GM19328 (cell line): ENCODE results near the gene GRID2.

Experiments
- ATAC-seq: cut with Tn5 transposase; IDR thresholded peaks from one replicate; pipeline ENCODE4 v1.9.1; 2021; ENCODE audit warnings: mild to moderate bottlenecking, moderate library complexity; ENCODE audit not compliant: unreplicated experiment

Gene GRID2

DNA sequence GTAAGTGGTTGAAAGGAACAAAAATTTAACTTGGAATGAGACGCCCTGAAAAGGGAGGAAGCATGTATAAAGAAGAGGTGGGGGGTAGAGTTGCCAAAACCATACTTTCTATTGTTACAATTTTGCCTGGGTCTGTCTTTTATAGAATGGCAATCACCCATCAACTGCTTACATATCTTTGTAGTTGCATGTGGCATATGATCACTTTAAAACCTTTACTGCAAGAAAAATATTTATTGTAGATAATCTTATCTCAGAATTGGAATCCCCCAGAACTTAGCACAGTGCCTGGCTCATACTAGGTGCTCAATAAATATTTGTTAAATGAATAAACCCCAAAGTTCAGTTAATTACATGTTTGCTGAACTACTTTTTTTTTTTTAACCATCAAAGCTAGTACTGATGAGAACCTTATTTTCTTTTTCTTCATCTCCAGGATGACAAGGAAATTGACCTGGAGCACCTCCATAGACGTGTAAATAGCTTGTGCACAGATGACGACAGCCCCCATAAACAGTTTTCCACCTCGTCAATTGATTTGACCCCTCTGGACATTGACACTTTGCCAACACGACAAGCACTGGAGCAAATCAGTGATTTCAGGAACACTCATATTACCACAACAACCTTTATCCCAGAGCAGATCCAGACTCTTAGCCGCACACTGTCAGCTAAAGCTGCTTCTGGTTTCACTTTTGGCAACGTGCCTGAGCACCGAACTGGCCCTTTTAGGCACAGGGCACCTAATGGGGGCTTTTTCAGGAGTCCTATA lies 1468.1 kb downstream of the GRID2 start:
- no peak for ATAC-seq

DNA sequence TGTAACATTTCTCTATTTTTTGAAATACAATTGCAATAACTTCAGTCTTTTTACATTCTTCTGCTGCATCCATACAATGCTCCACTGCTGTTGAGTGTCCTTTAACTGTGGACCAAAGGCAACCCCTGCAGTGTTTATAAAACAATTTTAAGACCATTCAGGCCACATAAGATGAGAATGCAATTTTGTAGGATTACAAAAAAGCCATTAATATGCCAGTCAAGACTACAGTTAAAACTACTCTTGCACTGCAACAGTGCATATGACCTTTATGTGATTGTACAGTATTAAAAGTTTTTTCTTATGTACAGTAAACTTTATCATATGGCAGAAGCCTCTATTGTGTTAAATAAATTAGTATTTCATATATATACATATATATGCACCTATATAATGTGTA lies 1469.1 kb downstream of the GRID2 start:
- ATAC-seq = no peak

DNA sequence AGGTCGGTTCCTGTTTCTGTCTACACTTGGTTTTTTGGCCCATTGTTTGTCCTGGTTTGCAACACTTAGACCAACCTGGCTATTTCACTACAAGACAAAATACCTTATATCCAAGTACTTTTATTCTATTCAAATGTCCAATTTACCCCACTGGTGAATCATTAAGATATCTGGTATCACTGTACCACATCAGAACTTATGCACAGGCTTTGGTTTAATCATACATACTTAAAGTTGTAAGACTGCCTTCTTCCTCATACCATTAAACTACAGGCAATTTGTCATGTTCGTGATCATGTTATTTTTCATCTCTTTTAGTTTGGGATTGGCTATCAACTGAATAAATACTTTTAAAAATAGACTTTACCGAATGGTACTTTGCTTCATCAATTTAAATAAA lies 1471.8 kb downstream of the GRID2 start:
- no peak for ATAC-seq

DNA sequence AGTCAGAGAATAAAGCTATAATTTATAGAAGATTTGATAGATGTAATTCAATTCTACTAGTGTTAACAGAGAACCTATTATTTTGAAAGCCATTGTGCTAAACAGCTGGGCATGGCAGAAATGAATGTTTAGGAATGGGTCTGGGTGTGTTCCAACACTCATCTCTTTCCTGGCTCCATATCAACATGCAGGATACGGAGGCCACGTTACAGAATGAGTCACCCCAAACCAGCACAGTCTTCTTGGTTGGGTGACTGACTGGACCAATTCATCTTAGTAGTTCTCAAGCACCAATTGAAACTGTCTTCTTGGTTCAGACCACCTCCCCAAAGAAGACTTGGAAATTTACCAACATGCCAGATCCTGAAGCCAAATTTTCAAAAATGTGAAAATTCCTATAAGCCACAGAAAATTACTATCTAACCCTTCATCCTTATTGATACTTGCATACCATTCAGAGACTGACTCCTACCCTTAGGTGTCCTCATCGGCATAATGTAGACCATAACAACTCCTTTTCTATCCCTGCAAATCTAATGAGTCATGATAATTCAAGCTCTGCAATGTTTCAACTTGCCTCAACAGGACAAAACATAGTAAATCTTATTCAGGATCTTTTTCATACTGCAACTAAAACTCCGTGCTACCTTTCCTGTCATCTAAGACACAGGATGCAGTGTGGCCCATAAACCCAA lies 1472.8 kb downstream of the GRID2 start:
- no peak for ATAC-seq

DNA sequence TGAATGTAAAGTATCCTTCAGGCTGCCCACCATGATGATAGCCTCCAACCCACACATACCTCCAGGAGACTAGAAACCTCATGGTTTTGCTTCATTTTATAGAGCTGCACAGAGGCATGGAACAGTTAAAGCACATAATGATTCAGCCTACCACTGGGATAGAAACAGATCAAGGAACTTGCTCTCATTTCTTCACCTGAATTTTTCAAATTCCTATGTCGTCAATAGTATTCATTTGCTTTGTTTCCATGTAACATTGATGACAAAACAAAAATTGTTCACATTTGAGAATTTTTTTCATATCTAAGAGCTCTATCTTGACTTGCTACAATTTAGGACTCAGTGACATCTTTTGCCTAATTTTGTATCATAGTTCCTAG lies 1473.3 kb downstream of the GRID2 start:
- ATAC-seq = no peak

DNA sequence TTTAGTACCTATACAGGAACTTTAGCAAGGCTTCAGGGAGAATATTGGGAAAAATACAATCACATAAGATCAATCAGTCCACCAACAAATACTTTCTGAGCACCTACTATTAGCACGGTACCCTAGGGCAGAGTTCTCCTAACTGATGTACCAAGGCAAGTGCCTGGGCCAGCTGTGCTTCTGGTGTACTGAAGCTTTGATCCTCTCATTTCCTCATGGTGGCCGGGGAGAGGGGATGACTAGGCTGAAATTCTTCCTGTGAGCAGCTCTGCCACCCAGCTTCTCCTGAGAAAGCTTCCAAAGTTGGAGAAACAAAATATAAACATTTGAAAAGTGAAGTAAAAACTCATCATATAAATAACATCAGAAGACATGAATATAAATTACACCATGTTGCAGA lies 1475.5 kb downstream of the GRID2 start:
- ATAC-seq = no peak

DNA sequence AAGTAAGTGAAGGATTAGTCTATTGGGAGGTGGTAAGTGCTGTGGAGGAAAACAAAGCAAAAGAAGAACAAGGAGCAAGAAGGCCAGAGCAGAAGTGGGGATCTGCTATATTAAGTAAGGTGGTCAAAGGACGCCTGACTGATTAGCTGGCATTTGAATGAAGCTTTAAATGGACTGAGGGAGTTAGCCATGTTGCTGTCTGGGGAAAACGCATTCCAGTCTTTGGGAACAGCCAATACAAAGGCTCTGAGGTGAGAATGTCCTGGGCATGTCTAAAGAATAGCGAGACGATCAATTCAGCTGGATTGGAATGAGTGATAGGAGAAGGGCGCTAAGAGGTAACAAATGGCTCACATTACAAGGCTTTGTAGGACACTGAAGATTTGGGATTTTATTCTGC lies 1476.3 kb downstream of the GRID2 start:
- ATAC-seq = no peak

DNA sequence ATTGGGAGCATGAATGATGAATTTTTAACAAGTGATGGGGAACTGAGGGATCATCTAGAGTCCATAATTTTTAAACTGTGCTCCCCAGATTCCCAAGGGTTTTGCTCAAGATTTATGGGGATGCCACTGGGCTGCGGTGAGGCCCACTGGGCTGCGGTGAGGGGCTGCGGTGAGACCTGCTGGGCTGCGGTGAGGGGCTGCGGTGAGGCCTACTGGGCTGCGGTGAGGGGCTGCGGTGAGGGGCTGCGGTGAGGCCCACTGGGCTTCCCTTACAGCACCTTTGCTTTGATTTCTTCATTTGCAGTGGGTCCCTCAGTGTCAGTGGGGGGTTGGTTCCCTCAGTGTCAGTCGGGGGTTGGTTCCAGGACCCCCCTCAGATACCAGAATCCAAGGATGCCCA lies 1477.4 kb downstream of the GRID2 start:
- no peak for ATAC-seq

DNA sequence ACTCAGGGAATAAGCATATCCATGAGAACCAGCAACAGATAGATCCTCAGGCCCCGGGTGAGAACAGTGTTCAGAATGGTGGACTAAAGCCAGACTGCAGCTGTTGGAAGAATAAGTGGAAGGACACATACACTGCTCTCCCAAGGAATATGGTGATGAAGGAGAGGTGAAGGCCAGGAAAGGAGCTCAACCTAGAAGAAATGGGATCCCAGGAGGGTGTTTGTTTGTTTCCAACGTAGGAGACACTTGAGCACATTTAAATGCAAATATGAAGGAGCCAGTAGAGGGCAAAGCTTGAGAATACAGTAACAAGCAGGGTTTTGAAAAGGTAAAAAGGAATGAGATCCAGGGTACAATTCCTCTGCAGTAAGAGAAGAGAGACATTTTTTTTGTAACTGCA lies 1482.4 kb downstream of the GRID2 start:
- no peak for ATAC-seq

DNA sequence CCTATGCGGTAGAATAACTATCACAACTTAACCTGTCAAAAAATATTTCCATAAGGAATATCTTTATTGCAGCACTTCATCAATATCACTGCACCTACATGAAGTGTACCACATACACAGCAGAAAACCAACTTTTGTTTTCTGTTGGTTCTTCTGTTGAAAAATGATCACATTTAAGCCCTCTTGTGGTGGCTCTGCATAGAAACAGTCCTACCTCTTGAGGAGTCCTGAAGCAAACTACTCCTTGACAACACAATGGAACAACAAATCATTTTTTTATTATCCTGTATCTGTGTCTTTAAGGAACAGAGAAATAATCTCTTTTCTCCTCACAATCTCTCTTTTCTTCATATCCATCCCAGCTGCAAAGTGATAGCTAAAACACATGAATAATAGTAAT lies 1484.9 kb downstream of the GRID2 start:
- peak; percentile 44 for ATAC-seq

DNA sequence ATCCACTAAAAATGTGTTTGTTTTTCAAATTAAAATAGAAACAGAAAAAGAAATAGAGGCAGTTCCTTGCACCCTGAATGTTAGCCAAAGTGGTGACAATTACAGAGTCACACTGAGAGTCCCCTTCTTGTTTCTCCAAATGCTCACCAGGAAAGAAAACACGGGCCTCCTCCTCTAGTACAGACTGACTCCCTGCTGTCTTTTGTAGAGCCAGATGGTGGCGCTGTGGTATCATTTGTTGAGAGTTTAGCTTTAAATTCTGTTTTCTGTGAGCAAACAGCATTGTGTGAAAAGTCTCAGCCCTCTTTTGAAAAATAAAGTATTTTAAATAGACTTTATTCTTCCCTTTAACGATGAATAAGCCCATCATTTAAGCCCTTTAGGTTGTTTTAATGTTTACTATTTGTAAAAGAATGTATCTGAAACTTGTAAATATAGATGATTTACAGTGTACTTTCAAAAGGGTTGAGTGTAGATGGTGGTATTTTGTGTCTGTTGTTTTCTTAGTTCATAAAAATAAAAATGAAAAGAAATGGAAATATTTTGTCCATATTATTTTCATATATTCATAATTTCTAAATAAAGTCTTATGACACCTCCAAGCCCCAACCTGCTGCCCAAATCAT lies 1487.9 kb downstream of the GRID2 start:
- peak; percentile 64 for ATAC-seq

DNA sequence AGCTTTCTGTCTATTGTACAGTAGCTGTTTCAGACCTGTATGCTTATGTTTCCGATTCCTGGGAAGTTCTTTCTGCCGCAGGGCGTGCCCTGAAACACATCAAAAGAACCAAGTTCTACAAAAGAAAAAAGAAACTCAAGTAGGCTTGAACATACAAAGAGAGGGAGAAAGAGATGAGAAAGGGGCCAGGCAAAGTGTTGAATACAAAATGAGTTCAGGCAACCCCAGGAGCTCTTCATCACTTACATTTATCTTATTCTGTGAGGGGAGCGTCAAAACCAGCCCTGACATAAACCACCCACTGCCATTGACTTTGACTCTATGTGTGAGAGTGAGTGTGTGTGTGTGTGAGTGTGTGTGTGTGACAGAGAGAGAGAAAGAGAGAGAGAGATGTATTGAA lies 1498.3 kb downstream of the GRID2 start:
- ATAC-seq = no peak

DNA sequence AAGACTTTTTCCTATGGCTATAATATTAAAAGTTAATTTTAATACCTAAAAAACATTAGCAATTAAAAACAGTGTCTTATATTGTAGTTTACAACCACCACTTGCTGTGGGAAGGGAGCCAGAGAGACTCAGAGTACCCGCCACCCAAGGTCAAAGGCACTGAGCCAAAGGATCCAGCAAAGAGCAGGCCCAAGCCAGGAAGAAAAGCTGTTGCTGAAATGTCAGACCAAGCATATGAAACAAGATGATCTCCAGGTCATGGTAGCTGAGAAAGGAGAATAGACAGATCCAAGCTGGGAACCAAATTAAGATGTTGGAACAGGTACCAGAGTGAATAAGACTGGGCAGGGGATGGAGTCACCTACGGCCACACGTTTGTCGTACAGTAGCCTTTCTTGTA lies 1506.0 kb downstream of the GRID2 start:
- no peak for ATAC-seq

DNA sequence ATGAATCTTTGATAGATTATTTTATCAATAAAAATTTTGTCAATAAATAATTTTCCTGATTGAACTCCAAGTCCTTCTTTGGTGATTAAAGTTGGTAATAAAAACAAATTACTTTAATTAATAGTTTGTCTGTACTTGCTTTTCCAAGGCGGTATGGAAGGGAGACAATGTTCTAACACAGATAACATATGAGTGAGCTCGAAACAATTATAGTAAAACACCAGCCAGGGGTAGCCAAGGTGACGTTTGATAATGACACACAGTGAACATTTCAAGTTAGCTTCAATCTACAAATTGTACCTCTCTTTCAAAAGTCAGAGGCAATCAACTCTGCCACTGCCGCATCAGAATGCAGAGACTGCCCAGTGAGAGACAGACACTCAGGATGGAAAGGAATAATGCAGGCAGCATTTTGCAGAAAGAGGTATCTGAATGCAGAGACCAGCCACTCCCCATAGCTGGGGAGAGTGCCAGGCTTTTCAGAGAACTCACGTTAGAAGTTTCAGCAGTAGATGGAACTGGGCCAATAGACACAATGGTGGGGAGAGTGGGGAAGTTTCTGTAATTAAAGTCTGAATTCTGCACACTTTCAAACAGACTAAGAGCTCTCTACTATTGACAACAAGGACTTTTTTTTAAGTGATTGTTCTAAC lies 1506.7 kb downstream of the GRID2 start:
- ATAC-seq = no peak

DNA sequence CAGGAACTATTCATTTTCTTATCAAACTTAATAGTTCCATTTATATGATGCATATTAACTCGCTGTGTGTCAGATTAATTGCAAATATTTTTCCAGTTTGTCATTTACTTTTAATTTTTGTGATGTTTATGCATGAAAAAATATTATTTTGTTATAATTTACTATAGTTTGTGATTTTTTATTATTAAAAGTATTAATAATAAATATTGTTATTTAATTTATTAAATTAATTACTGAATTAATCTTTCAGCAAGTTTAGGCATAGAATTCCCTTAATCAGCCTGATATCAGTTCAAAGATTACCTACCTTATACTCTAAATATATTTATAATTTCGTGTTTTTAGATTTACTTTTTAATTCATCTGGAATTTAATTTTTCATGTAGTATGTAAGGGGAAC lies 1509.3 kb downstream of the GRID2 start:
- no peak for ATAC-seq

DNA sequence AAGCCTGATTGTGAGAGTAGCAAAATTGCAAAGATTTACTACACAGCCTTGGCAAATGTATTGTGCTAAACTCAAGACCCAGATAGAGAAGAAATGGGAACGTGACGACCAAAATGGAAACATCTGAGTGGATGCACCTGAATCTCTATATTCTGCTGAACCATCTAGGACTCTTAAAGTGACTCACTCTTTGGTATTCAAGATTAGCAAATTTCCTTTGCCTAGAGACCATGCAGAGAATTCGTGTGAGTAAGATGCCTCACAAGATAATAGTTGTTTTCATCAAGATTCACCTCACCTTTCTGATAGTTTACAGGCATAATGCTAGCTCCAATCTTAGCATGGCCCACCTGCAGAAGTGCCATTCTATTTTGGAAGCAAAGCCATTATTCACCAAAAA lies 1510.4 kb downstream of the GRID2 start:
- no peak for ATAC-seq

DNA sequence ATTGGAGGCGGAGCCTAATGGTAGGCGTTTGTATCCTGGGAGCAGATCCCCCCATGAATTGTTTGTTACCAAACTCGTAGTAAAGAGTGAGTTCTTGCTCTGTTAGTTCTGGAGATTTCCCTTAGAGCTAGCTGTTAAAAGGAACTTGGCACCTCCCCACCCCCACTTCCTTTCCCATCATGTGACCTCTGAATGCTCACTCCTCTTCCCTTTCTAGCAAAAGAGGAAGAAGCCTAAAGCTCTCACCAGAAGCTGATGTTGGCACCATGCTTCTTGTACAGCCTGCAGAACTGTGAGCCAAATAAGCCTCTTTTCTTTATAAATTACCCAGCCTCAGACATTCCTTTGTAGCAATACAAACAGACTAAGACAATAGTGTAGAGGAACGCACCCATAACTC lies 1511.0 kb downstream of the GRID2 start:
- no peak for ATAC-seq
